Stimulated activated CD8-positive, alpha-beta memory T cell treated with anti-CD3 and anti-CD28 coated beads, Interleukin-7, amount 100 ng/mL, for 24 hours (primary cell): ENCODE results near the gene TNS1.

ENCODE experiments used
- DNase-seq: peaks from one replicate; pipeline ENCODE4 v3.0.0-alpha.2; 2020; ENCODE audit warnings: low read depth

The TNS1 gene

GRCh38 chr2:217929272-217929671 is 73.5 kb downstream of the TNS1 start:
- no peak for DNase-seq

- DNase-seq, result no peak
Measured at GRCh38 chr2:217928324-217929181, 74.2 kb downstream of the TNS1 start.

- no peak for DNase-seq
Measured at GRCh38 chr2:217927601-217928323, 75.0 kb downstream of the TNS1 start.

- DNase-seq, result no peak
Measured at GRCh38 chr2:217926801-217927200, 76.0 kb downstream of the TNS1 start.

- DNase-seq, result no peak
Measured at GRCh38 chr2:217924346-217924901, 78.4 kb downstream of the TNS1 start.

- no peak for DNase-seq
Measured at GRCh38 chr2:217923007-217923686, 79.6 kb downstream of the TNS1 start.

GRCh38 chr2:217922101-217923006 is 80.4 kb downstream of the TNS1 start:
- DNase-seq, result no peak

- no peak for DNase-seq
Measured at GRCh38 chr2:217920879-217921603, 81.8 kb downstream of the TNS1 start.

- DNase-seq, result no peak
Measured at GRCh38 chr2:217919781-217920351, 82.9 kb downstream of the TNS1 start.

GRCh38 chr2:217919204-217919603 is 83.6 kb downstream of the TNS1 start:
- no peak for DNase-seq

GRCh38 chr2:217918308-217919024 is 84.3 kb downstream of the TNS1 start:
- DNase-seq, result no peak

- no peak for DNase-seq
Measured at GRCh38 chr2:217916504-217917254, 86.1 kb downstream of the TNS1 start.

- DNase-seq, result no peak
Measured at GRCh38 chr2:217915706-217916105, 87.1 kb downstream of the TNS1 start.

- DNase-seq, result no peak
Measured at GRCh38 chr2:217914878-217915277, 87.9 kb downstream of the TNS1 start.

GRCh38 chr2:217914078-217914477 is 88.7 kb downstream of the TNS1 start:
- no peak for DNase-seq

GRCh38 chr2:217913436-217913835 is 89.4 kb downstream of the TNS1 start:
- no peak for DNase-seq

GRCh38 chr2:217912098-217913024 is 90.4 kb downstream of the TNS1 start:
- no peak for DNase-seq
